HG02852 (cell line): ENCODE data around the gene KDM6B.

Experiments
- ATAC-seq: cut with Tn5 transposase; IDR thresholded peaks from one replicate; pipeline ENCODE4 v1.9.1; 2021; ENCODE audit warnings: mild to moderate bottlenecking, moderate library complexity; ENCODE audit not compliant: unreplicated experiment

KDM6B gene

DNA sequence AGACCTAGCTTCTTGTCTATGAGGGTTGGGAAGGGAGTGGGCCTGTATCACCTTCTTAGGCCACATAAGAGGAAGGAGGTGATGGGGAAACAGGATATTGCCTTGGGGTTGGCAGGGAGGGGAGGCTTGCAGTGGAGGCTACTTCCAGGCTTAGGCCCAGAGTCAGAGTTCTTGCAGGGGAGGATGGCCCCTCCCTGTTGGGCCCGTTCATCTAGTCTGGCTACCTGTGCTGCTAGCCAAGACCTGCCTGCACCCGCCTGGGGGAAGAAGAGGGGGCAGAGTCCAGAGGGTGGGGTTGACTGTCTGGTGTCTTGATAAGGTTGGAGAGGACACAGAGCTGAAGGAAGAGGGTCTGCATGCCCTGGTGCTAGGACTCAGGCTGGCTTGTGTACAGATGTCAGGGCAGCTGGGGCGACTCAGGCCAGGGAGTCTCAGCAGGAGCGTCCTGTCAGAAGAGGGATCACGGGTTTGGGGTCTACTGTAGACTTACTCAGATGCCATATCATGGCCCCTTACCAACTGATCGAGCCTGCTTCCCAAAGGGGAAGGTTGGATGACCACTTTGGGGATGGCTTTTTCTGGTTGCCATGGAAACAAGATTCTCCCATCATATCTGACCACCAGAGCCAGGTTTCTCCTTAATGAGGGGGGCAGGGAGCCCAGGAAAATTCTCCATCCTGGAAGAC, 5.3 kb downstream of the KDM6B start:
- no peak for ATAC-seq

DNA sequence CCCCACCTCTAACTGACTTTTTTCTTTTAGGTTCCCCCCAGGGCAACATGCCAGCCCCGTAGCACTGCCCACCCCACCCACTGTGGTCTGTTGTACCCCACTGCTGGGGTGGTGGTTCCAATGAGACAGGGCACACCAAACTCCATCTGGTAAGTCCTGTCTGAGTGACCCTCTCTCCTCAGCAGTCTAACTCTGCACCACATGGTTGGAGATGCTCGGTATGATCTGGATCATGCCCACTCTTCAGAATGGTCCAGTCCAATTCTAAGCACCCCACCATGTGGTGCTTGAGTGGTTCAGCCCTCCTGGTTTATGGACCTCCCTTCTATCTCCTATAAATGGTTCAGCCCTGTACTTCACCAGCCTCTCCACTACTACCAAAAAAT, 5.9 kb downstream of the KDM6B start:
- ATAC-seq = no peak

DNA sequence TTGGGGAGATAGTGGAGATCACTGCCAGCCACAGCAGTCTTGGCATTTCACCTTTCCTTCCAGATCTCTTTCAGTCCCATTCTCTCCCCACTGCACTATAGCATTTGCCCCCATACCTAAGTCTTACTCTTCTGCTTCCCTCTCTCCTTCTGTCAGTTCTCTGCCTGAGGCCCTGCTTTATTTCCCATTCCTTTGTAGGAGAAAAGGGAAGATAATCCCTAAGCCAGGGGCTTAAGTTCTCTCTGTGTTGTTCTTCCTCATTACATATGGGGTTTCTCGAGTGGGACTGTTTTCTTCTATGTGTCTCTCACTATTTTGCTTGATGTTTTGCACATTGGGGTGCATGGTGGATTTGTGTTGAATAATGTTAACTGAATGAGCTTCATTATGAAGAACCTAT, 6.4 kb downstream of the KDM6B start:
- ATAC-seq = no peak

DNA sequence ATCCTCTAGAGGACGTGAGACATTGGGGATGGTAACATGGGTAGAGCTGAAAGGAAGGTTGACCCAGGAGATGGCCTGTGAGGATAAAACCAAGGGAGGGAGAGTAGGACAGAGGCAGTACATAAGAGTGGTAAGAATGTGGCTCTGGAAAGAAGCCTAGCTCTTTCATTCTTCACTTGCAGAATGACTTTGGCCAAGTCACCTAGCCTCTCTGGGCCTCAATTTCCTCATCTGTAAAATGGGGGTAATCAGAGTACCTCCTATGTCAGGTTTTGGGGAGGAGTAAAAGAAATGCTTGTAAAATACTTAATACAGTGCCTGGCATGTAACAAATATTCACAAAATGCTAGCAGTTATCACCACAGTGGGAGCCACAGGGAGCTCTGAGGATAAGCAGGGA, 6.9 kb downstream of the KDM6B start:
- no peak for ATAC-seq

DNA sequence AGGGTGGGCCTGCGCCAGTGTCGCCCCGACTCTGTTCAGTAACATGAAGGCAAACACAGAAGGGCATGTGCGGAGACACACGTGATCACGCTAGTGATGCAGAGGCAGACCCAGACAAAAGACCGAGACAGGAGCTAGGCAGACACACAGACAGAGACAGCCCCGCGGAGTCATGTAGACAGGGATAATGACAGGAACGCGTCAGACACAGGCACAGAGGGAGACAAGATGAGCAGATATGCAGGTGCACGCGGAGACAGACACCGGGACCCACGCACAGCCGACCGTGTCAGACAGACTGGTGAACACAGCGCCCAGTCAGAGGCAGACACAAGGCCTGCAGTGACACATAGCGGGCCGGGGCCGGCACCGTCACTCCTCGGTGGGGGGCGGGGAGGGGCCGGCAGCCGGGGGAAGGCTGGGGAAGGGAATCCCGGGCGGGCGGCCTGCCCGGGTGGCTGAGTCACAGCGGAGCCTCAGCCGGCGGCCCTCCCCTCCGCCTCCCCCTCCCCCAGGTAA, 7.4 kb downstream of the KDM6B start:
- no peak for ATAC-seq

DNA sequence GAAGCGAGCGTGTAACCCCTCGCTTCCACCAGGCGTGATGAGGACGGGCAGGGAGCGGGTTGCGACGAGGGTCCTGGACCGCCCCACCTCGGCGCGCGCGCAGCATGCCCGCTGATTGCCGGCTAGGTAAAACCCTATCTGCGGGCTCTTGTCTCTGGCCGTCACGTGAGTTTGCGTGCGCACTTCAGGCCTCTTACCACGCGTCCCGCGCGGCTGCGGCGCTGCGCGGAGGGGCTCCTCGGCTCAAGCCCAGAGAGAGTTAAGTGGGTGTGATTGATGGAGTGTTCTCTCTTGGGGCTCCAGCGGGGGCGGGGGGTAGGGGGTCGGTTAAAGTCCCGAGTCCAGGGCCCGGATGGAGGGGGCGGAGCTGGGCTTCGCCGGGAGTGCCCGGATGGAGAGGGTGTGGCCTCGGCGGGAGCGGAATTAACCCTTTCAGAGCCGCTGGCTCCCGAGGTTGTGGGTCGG, 7.9 kb downstream of the KDM6B start:
- ATAC-seq = peak; percentile 25

DNA sequence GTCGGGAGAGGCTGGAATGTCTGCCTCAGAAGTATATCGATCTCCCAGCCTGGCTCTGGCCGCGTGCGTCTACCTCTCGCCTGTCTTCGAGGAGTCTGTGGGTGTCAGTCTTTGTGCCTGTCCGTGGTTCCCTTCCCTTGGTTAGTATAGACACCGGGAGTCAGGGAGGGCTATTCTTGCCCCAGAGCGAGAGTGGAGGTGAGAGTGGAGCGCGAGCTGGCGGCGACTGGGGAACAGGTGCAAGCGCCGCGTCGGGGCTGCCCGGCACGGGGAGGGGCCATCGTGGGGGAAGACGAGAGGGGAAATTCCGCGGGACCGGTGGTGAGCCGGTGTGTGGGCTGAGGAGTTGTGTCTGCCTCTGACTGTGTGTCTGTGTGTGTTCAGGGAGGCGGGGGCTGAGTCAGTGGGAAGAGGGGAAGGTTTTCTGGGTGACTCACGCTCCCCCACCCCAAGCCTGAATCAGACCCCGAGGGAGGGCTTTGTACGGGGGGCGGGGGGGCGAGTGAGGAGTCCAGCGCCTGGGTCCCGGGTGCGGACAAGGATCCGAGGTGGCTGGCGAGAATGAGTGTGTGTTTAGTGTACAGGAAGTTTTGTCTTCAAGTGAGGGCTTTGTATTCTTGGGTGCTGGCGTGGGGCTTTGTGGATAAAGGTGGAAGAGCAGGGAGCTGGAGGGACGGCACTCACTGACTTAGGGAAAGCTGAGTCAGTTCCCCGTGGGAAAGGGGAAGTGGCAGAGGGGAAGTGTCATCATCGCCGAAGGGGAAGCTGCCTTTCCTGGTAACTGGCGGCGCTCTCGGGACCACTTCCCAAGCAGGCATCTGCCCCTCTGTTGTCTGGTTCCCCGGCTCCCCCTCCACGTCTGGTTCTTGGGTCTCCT, 8.6 kb downstream of the KDM6B start:
- peak; percentile 36 for ATAC-seq

DNA sequence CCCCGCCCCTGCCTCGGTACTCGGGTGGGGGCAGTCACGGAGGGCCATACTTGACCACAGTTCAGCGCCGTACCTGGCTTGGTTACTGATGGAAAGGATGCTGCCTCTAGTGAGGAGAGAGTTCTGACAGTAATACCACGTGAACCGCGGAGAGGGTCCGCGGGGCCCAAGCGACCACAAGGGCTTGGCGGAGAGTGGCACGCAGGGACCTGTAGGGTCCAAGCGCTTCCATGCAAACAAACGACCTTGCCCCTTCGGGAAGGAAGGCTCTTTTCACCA, 9.2 kb downstream of the KDM6B start:
- no peak for ATAC-seq

DNA sequence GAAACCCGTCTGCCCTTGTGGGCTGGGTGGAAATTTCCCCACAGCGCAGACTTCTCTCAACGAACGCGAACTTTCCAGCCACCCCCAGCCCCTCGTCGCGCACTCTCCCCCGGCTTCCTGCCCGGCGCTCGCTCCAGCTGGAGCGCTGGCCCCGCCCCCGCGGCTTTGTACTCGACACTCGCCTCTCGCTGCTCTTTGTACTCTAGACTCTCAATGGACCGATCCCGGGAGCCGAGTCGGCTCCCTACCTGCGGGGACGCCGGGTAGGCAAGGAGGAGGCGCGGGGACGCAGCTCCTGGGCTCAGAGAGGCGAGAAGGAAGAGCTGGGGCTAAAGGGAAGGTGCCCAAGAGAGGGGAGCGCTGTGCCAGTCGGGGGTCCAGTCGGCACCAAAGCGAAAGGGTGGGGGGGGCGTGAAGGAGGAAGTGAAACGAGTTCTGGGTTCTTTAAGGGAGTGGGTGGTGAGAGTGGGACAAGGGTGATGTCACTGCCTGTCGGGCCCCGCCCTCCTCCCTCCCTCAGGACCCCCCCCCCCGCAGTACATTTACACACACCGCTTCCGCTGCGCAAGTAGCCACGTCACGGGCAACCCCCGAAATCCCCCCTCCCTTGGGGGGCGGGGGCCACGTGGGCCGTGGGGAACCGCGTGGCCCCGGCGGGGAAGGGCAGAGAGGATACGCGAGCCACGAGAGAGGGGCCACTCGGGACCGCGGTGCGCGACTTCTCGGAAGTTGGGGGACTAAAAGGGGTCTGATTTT, 9.7 kb downstream of the KDM6B start:
- ATAC-seq = peak; percentile 29

DNA sequence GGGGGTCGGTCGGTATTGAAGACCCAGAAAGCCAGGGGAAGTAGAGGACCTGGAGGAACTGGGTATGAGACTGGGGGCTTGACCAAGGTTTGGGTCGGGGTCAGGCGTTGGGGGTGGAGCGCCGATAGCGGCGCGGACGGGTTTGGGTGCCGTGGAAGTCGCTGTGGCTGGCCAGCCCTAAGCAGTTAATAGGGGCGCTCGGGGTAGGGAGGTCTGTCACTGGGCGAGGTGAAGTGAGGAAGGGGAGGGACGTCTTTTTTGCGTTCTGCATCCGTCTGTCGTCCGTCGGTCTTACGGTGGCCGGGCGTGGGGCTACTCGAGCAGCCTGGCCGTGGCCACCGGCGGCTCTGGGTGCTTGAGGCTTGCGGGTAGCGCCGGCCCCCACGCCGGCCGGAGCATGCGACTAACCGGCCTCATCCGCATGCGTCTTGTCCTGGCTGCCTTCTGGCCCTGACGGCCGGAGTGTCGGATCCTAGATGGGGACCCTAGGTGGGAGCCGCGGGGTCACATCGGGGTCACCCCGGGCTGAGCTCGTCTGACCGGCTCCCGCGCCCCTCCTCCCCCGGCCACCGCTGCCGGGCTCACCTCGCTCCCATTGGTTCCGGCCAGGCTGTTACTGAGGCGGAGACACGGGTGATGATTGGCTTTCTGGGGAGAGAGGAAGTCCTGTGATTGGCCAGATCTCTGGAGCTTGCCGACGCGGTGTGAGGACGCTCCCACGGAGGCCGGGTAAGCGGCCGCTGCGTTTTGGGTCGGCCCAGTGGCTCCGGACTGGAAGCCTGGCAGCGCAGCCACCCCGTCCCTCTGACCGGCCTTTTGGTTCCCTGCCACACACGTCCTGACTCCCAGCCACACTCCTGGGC, 10.5 kb downstream of the KDM6B start:
- ATAC-seq = peak; percentile 51

DNA sequence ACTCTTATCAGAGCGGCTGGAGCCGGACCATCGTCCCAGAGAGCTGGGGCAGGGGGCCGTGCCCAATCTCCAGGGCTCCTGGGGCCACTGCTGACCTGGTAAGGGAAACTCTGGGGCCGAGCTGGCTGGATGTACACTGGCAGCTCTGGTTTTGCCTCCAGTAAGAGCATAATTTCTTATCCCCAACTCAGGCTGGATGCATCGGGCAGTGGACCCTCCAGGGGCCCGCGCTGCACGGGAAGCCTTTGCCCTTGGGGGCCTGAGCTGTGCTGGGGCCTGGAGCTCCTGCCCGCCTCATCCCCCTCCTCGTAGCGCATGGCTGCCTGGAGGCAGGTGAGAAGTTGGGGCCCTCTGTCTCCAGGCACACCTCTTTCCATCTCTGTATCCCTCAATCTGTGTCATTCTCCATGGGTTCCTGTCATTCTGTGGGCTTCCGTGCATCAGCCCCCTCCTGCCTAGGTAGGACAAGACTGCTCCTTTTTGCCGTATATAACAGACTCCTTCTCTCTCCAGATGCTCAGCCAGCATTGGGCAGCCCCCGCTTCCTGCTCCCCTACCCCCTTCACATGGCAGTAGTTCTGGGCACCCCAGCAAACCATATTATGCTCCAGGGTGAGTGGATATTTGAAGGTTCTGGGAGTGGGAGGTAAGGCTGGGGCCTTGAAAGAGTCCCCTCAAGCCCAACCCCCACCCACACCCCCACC, 11.5 kb downstream of the KDM6B start:
- no peak for ATAC-seq

DNA sequence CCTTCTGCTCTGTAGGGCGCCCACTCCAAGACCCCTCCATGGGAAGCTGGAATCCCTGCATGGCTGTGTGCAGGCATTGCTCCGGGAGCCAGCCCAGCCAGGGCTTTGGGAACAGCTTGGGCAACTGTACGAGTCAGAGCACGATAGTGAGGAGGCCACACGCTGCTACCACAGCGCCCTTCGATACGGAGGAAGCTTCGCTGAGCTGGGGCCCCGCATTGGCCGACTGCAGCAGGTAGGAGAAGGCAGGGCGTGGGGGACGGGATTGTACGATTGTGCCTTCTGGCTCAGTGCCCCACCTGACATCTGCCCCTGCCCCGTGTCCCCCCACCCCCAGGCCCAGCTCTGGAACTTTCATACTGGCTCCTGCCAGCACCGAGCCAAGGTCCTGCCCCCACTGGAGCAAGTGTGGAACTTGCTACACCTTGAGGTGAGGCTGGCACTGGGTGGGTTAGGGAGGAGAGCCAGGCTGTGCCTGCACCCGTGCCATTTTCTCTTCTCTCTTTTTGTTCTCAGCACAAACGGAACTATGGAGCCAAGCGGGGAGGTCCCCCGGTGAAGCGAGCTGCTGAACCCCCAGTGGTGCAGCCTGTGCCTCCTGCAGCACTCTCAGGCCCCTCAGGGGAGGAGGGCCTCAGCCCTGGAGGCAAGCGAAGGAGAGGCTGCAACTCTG, 12.2 kb downstream of the KDM6B start:
- no peak for ATAC-seq

DNA sequence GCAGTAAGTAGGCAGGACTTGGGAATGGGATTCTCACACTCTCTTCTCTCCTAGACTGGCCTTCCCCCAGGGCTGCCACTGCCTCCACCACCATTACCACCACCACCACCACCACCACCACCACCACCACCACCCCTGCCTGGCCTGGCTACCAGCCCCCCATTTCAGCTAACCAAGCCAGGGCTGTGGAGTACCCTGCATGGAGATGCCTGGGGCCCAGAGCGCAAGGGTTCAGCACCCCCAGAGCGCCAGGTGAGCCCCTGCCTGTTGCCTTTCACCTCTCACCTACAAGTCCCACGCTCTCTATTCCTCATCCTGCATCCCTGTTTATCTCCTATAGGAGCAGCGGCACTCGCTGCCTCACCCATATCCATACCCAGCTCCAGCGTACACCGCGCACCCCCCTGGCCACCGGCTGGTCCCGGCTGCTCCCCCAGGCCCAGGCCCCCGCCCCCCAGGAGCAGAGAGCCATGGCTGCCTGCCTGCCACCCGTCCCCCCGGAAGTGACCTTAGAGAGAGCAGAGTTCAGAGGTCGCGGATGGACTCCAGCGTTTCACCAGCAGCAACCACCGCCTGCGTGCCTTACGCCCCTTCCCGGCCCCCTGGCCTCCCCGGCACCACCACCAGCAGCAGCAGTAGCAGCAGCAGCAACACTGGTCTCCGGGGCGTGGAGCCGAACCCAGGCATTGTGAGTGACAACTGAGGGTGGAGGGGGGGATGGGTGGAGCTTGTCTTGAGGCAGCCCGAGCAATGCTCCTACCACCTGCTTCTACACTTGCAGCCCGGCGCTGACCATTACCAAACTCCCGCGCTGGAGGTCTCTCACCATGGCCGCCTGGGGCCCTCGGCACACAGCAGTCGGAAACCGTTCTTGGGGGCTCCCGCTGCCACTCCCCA, 13.0 kb downstream of the KDM6B start:
- no peak for ATAC-seq

DNA sequence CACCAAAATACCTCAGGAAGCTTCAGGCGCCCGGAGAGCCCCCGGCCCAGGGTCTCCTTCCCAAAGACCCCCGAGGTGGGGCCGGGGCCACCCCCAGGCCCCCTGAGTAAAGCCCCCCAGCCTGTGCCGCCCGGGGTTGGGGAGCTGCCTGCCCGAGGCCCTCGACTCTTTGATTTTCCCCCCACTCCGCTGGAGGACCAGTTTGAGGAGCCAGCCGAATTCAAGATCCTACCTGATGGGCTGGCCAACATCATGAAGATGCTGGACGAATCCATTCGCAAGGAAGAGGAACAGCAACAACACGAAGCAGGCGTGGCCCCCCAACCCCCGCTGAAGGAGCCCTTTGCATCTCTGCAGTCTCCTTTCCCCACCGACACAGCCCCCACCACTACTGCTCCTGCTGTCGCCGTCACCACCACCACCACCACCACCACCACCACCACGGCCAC, 14.1 kb downstream of the KDM6B start:
- no peak for ATAC-seq

DNA sequence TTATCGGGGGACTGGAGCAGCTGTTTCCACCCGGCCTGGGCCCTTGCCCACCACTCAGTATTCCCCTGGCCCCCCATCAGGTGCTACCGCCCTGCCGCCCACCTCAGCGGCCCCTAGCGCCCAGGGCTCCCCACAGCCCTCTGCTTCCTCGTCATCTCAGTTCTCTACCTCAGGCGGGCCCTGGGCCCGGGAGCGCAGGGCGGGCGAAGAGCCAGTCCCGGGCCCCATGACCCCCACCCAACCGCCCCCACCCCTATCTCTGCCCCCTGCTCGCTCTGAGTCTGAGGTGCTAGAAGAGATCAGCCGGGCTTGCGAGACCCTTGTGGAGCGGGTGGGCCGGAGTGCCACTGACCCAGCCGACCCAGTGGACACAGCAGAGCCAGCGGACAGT, 14.7 kb downstream of the KDM6B start:
- ATAC-seq = no peak

DNA sequence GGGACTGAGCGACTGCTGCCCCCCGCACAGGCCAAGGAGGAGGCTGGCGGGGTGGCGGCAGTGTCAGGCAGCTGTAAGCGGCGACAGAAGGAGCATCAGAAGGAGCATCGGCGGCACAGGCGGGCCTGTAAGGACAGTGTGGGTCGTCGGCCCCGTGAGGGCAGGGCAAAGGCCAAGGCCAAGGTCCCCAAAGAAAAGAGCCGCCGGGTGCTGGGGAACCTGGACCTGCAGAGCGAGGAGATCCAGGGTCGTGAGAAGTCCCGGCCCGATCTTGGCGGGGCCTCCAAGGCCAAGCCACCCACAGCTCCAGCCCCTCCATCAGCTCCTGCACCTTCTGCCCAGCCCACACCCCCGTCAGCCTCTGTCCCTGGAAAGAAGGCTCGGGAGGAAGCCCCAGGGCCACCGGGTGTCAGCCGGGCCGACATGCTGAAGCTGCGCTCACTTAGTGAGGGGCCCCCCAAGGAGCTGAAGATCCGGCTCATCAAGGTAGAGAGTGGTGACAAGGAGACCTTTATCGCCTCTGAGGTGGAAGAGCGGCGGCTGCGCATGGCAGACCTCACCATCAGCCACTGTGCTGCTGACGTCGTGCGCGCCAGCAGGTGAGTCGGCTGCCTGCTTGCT, 15.2 kb downstream of the KDM6B start:
- no peak for ATAC-seq

DNA sequence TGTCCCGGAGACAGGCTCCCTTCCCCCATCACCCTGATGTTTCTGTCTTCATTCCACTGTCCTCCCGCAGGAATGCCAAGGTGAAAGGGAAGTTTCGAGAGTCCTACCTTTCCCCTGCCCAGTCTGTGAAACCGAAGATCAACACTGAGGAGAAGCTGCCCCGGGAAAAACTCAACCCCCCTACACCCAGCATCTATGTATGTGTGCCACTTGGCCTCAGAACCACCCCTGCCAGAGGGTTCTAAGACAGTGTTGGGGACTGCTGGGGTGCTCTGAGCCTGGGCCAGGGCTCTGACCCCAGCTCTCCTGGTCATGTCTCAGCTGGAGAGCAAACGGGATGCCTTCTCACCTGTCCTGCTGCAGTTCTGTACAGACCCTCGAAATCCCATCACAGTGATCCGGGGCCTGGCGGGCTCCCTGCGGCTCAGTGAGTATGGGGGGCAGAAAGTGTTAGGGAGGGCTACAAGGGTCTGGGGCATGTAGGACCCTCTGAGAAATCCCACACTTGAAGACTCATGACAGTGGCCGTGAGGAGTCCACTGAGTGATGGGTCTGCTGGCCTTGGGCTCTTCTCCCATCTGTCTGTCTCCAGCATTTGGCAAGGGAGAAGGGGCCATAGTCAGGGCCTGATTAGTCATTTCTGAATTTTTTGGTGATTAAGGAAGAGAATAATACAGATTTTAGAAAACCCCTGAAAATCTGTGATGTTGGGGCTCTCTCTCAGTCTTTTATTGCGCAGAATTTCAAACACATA, 15.9 kb downstream of the KDM6B start:
- ATAC-seq = no peak
